ENCODE measurements around the gene SLIT1. TPM values are rescaled to one million over a fixed set of nuclear protein-coding genes. Genes with fewer than 3 reads are reported as not detected.

The SLIT1 gene
- total RNA-seq, 2 donors from 2014 or later: 0.14 to 0.35 TPM

GRCh38 chr10:97228775-97229157 is 43.0 kb upstream of the SLIT1 start:
- DNase-seq (ENCODE audit: low spot score) (no peak), ATAC-seq (ENCODE audit: insufficient number of reproducible peaks, low FRiP score, low read depth) (no peak)
- Histone ChIP-seq H3K4me3 (no peak overlapping the region), H3K4me1 (ENCODE audit: control insufficient read depth in 1 of 2, low read depth in 2 of 2) (no peaks in the 10 kb centered on the region), H3K36me3 (no peaks in the 10 kb centered on the region), H3K27me3 (replicated peaks; ENCODE audit: insufficient read depth) (no peaks in the 10 kb centered on the region), H3K27ac (no peak overlapping the region), H3K9me3 (no peaks in the 10 kb centered on the region)
- no peak for TF ChIP-seq CTCF (IDR thresholded peaks at IDR 0.05)

- no peak for DNase-seq (ENCODE audit: low spot score)
- Histone ChIP-seq H3K4me3 (no peak overlapping the region), H3K27ac (no peak overlapping the region), H3K4me1 (ENCODE audit: control insufficient read depth in 1 of 2, low read depth in 2 of 2) (no peaks in the 10 kb centered on the region), H3K27me3 (replicated peaks; ENCODE audit: insufficient read depth) (no peaks in the 10 kb centered on the region), H3K9me3 (no peaks in the 10 kb centered on the region), H3K36me3 (no peaks in the 10 kb centered on the region)
- no peak for TF ChIP-seq CTCF (IDR thresholded peaks at IDR 0.05)
- ATAC-seq (ENCODE audit: insufficient number of reproducible peaks, low FRiP score, low read depth): no peak
These were observed 42.5 kb upstream of the SLIT1 start for GRCh38 chr10:97228130-97228774.

- Histone ChIP-seq H3K36me3 (no peaks in the 10 kb centered on the region), H3K27me3 (replicated peaks; ENCODE audit: insufficient read depth) (no peaks in the 10 kb centered on the region), H3K27ac (no peak overlapping the region), H3K9me3 (no peaks in the 10 kb centered on the region), H3K4me1 (ENCODE audit: control insufficient read depth in 1 of 2, low read depth in 2 of 2) (no peaks in the 10 kb centered on the region), H3K4me3 (no peak overlapping the region)
- TF ChIP-seq CTCF (IDR thresholded peaks at IDR 0.05): no peak
- ATAC-seq (ENCODE audit: insufficient number of reproducible peaks, low FRiP score, low read depth): no peak
- no peak for DNase-seq (ENCODE audit: low spot score)
These were observed 40.6 kb upstream of the SLIT1 start for GRCh38 chr10:97226398-97226797.

- no peak for DNase-seq (ENCODE audit: low spot score)
- H3K27me3 ChIP-seq (replicated peaks; ENCODE audit: insufficient read depth): no peaks in the 10 kb centered on the region
- no peaks in the 10 kb centered on the region for H3K4me1 ChIP-seq (ENCODE audit: control insufficient read depth in 1 of 2, low read depth in 2 of 2)
- no peaks in the 10 kb centered on the region for H3K36me3 ChIP-seq
- no peak overlapping the region for H3K4me3 ChIP-seq
- H3K9me3 ChIP-seq: no peaks in the 10 kb centered on the region
- no peak overlapping the region for H3K27ac ChIP-seq
- TF ChIP-seq CTCF (IDR thresholded peaks at IDR 0.05): no peak
- ATAC-seq (ENCODE audit: insufficient number of reproducible peaks, low FRiP score, low read depth): no peak
These were observed 39.0 kb upstream of the SLIT1 start for GRCh38 chr10:97224483-97225435.

- TF ChIP-seq CTCF (IDR thresholded peaks at IDR 0.05): no peak
- no peak for ATAC-seq (ENCODE audit: insufficient number of reproducible peaks, low FRiP score, low read depth)
- Histone ChIP-seq H3K36me3 (no peaks in the 10 kb centered on the region), H3K27ac (no peak overlapping the region), H3K27me3 (replicated peaks; ENCODE audit: insufficient read depth) (no peaks in the 10 kb centered on the region), H3K9me3 (no peaks in the 10 kb centered on the region), H3K4me1 (ENCODE audit: control insufficient read depth in 1 of 2, low read depth in 2 of 2) (no peaks in the 10 kb centered on the region), H3K4me3 (no peak overlapping the region)
- DNase-seq (ENCODE audit: low spot score): no peak
These were observed 36.7 kb upstream of the SLIT1 start for GRCh38 chr10:97222326-97222961.
